Measurements from ENCODE around the gene FAM174B.

- TF ChIP-seq EZH2 (IDR thresholded peaks at IDR 0.05; ENCODE audit: low read depth, unreplicated experiment) = no peak
- no peak for TF ChIP-seq CTCF (conservative IDR thresholded peaks at IDR 0.05; ENCODE audit: low read depth in 2 of 2)
- TF ChIP-seq REST (IDR thresholded peaks at IDR 0.05; ENCODE audit: unreplicated experiment) = no peak
- no peak for TF ChIP-seq POLR2AphosphoS5 (IDR thresholded peaks at IDR 0.05; ENCODE audit: low read depth)
- TF ChIP-seq ZNF114 (CRISPR knock-in tag; IDR thresholded peaks at IDR 0.05) = no peak
- no peak for TF ChIP-seq STAT1 (IDR thresholded peaks at IDR 0.05; ENCODE audit: unreplicated experiment)
- TF ChIP-seq JUNB (IDR thresholded peaks at IDR 0.05; ENCODE audit: unreplicated experiment) = no peak
- TF ChIP-seq CREB1 (CRISPR knock-in tag; IDR thresholded peaks at IDR 0.05; ENCODE audit: low read depth) = no peak
- TF ChIP-seq ETS1 (IDR thresholded peaks at IDR 0.05) = no peak
- no peak for TF ChIP-seq ZNF331 (CRISPR knock-in tag; IDR thresholded peaks at IDR 0.05; ENCODE audit: low read depth)
- no peak for TF ChIP-seq EZH2phosphoT487 (IDR thresholded peaks at IDR 0.05; ENCODE audit: unreplicated experiment)
Observed at GRCh38 chr15:92619145-92620101, 36.2 kb downstream of the FAM174B start.

All from GM23338 (cell line).